Measurements from ENCODE around the gene SIN3A.

Gene SIN3A

GRCh38 chr15:75416584-75416983, 34.9 kb downstream of the SIN3A start:
- H3K23ac ChIP-seq (ENCODE audit: low read length), result no peak overlapping the region
- H3K36me3 ChIP-seq (ENCODE audit: control insufficient read depth, insufficient read depth, low read length), result peaks cover 11% of the 10 kb centered on the region
- DNase-seq, result no peak

GRCh38 chr15:75410196-75410595, 41.3 kb downstream of the SIN3A start:
- no peaks in the 10 kb centered on the region for H3K27me3 ChIP-seq (ENCODE audit: insufficient read depth, low read length, poor library complexity)
- H3K4ac ChIP-seq (ENCODE audit: low read depth, low read length), result no peak overlapping the region
- no peak overlapping the region for H4K5ac ChIP-seq (ENCODE audit: low read length)
- no peaks in the 10 kb centered on the region for H3K79me2 ChIP-seq (ENCODE audit: control insufficient read depth, insufficient read depth, low read length)
- H3K4me2 ChIP-seq (ENCODE audit: low read length), result no peak overlapping the region
- no peak overlapping the region for H2BK5ac ChIP-seq (ENCODE audit: low read length)
- peaks cover 18% of the 10 kb centered on the region for H3K36me3 ChIP-seq (ENCODE audit: control insufficient read depth, insufficient read depth, low read length)
- no peak overlapping the region for H3K23ac ChIP-seq (ENCODE audit: low read length)
- no peak overlapping the region for H3K18ac ChIP-seq (ENCODE audit: low read length)
- no peaks in the 10 kb centered on the region for H3K4me1 ChIP-seq (ENCODE audit: control insufficient read depth, low read depth, low read length)
- no peak overlapping the region for H2BK120ac ChIP-seq (ENCODE audit: low read depth, low read length)
- H2AK5ac ChIP-seq (ENCODE audit: low read length), result no peak overlapping the region
- H2BK15ac ChIP-seq (replicated peaks; ENCODE audit: low read depth), result no peak overlapping the region
- no peak overlapping the region for H4K8ac ChIP-seq (ENCODE audit: low read depth, low read length)
- no peak overlapping the region for H3K9ac ChIP-seq (ENCODE audit: low read length)
- no peak overlapping the region for H3K56ac ChIP-seq (ENCODE audit: low read length)
- no CpG with 5 or more reads among the region's 6 CpGs for WGBS (ENCODE audit: extremely low coverage, insufficient coverage, low lambda C conversion rate)
- H3K4me3 ChIP-seq (ENCODE audit: low read length), result no peak overlapping the region
- H3K27ac ChIP-seq (ENCODE audit: low read depth, low read length), result no peak overlapping the region
- DNase-seq, result no peak
- H3K79me1 ChIP-seq (ENCODE audit: low read length), result no peaks in the 10 kb centered on the region

More at GRCh38 chr15:75416584-75416983, 34.9 kb downstream of the SIN3A start:
- Histone ChIP-seq H4K8ac (ENCODE audit: low read depth, low read length) (no peak overlapping the region), H2BK120ac (ENCODE audit: low read depth, low read length) (no peak overlapping the region), H3K9ac (ENCODE audit: low read length) (no peak overlapping the region), H2AK5ac (ENCODE audit: low read length) (no peak overlapping the region), H3K4me3 (ENCODE audit: low read length) (no peak overlapping the region), H3K27me3 (ENCODE audit: insufficient read depth, low read length, poor library complexity) (no peaks in the 10 kb centered on the region), H3K18ac (ENCODE audit: low read length) (no peak overlapping the region), H2BK15ac (replicated peaks; ENCODE audit: low read depth) (no peak overlapping the region), H3K4me1 (ENCODE audit: control insufficient read depth, low read depth, low read length) (no peaks in the 10 kb centered on the region), H2BK5ac (ENCODE audit: low read length) (no peak overlapping the region), H3K4me2 (ENCODE audit: low read length) (no peak overlapping the region), H3K56ac (ENCODE audit: low read length) (no peak overlapping the region), H4K5ac (ENCODE audit: low read length) (no peak overlapping the region), H3K27ac (ENCODE audit: low read depth, low read length) (no peak overlapping the region), H3K79me1 (ENCODE audit: low read length) (no peaks in the 10 kb centered on the region), H3K79me2 (ENCODE audit: control insufficient read depth, insufficient read depth, low read length) (no peaks in the 10 kb centered on the region), H3K4ac (ENCODE audit: low read depth, low read length) (no peak overlapping the region)
- no CpG with 5 or more reads among the region's 1 CpG for WGBS (ENCODE audit: extremely low coverage, insufficient coverage, low lambda C conversion rate)

GRCh38 chr15:75407083-75407482, 44.4 kb downstream of the SIN3A start:
- H3K79me1 ChIP-seq (ENCODE audit: low read length), result no peaks in the 10 kb centered on the region
- H3K4me3 ChIP-seq (ENCODE audit: low read length), result no peak overlapping the region
- H3K79me2 ChIP-seq (ENCODE audit: control insufficient read depth, insufficient read depth, low read length), result no peaks in the 10 kb centered on the region
- no peaks in the 10 kb centered on the region for H3K4me1 ChIP-seq (ENCODE audit: control insufficient read depth, low read depth, low read length)
- H3K56ac ChIP-seq (ENCODE audit: low read length), result no peak overlapping the region
- H2BK5ac ChIP-seq (ENCODE audit: low read length), result no peak overlapping the region
- no peak overlapping the region for H2BK120ac ChIP-seq (ENCODE audit: low read depth, low read length)
- no peak overlapping the region for H2BK15ac ChIP-seq (replicated peaks; ENCODE audit: low read depth)
- no peak overlapping the region for H3K4ac ChIP-seq (ENCODE audit: low read depth, low read length)
- no peak overlapping the region for H3K27ac ChIP-seq (ENCODE audit: low read depth, low read length)
- no peak overlapping the region for H3K9ac ChIP-seq (ENCODE audit: low read length)
- no peaks in the 10 kb centered on the region for H3K27me3 ChIP-seq (ENCODE audit: insufficient read depth, low read length, poor library complexity)
- H4K5ac ChIP-seq (ENCODE audit: low read length), result no peak overlapping the region
- no peak overlapping the region for H3K4me2 ChIP-seq (ENCODE audit: low read length)
- H3K23ac ChIP-seq (ENCODE audit: low read length), result no peak overlapping the region
- WGBS (ENCODE audit: extremely low coverage, insufficient coverage, low lambda C conversion rate), result no CpG with 5 or more reads among the region's 1 CpG
- no peak overlapping the region for H2AK5ac ChIP-seq (ENCODE audit: low read length)
- H4K8ac ChIP-seq (ENCODE audit: low read depth, low read length), result no peak overlapping the region
- no peak overlapping the region for H3K18ac ChIP-seq (ENCODE audit: low read length)
- no peak for DNase-seq
- peaks cover 9% of the 10 kb centered on the region for H3K36me3 ChIP-seq (ENCODE audit: control insufficient read depth, insufficient read depth, low read length)

- Histone ChIP-seq H2BK15ac (replicated peaks; ENCODE audit: low read depth) (no peak overlapping the region), H3K9ac (ENCODE audit: low read length) (no peak overlapping the region), H3K56ac (ENCODE audit: low read length) (no peak overlapping the region), H4K5ac (ENCODE audit: low read length) (no peak overlapping the region), H3K23ac (ENCODE audit: low read length) (no peak overlapping the region), H2AK5ac (ENCODE audit: low read length) (no peak overlapping the region), H3K36me3 (ENCODE audit: control insufficient read depth, insufficient read depth, low read length) (peaks cover 9% of the 10 kb centered on the region), H3K4me3 (ENCODE audit: low read length) (no peak overlapping the region), H3K4me1 (ENCODE audit: control insufficient read depth, low read depth, low read length) (no peaks in the 10 kb centered on the region), H2BK5ac (ENCODE audit: low read length) (no peak overlapping the region), H2BK120ac (ENCODE audit: low read depth, low read length) (no peak overlapping the region), H3K79me1 (ENCODE audit: low read length) (no peaks in the 10 kb centered on the region), H3K79me2 (ENCODE audit: control insufficient read depth, insufficient read depth, low read length) (no peaks in the 10 kb centered on the region), H3K27me3 (ENCODE audit: insufficient read depth, low read length, poor library complexity) (no peaks in the 10 kb centered on the region), H3K18ac (ENCODE audit: low read length) (no peak overlapping the region), H3K4me2 (ENCODE audit: low read length) (no peak overlapping the region), H3K4ac (ENCODE audit: low read depth, low read length) (no peak overlapping the region), H4K8ac (ENCODE audit: low read depth, low read length) (no peak overlapping the region), H3K27ac (ENCODE audit: low read depth, low read length) (no peak overlapping the region)
- no CpG with 5 or more reads among the region's 2 CpGs for WGBS (ENCODE audit: extremely low coverage, insufficient coverage, low lambda C conversion rate)
- DNase-seq, result no peak
These were observed 47.6 kb downstream of the SIN3A start for GRCh38 chr15:75403892-75404291.

GRCh38 chr15:75397494-75397893, 54.0 kb downstream of the SIN3A start:
- Histone ChIP-seq H3K56ac (ENCODE audit: low read length) (no peak overlapping the region), H3K4me3 (ENCODE audit: low read length) (no peak overlapping the region), H3K79me1 (ENCODE audit: low read length) (peaks cover 2% of the 10 kb centered on the region), H4K8ac (ENCODE audit: low read depth, low read length) (no peak overlapping the region), H3K79me2 (ENCODE audit: control insufficient read depth, insufficient read depth, low read length) (no peaks in the 10 kb centered on the region), H3K4me2 (ENCODE audit: low read length) (no peak overlapping the region), H2BK120ac (ENCODE audit: low read depth, low read length) (no peak overlapping the region), H2AK5ac (ENCODE audit: low read length) (no peak overlapping the region), H2BK15ac (replicated peaks; ENCODE audit: low read depth) (no peak overlapping the region), H3K4me1 (ENCODE audit: control insufficient read depth, low read depth, low read length) (no peaks in the 10 kb centered on the region), H3K27me3 (ENCODE audit: insufficient read depth, low read length, poor library complexity) (no peaks in the 10 kb centered on the region), H4K5ac (ENCODE audit: low read length) (no peak overlapping the region), H3K18ac (ENCODE audit: low read length) (no peak overlapping the region), H3K9ac (ENCODE audit: low read length) (no peak overlapping the region), H3K4ac (ENCODE audit: low read depth, low read length) (no peak overlapping the region), H2BK5ac (ENCODE audit: low read length) (no peak overlapping the region), H3K23ac (ENCODE audit: low read length) (no peak overlapping the region), H3K27ac (ENCODE audit: low read depth, low read length) (no peak overlapping the region), H3K36me3 (ENCODE audit: control insufficient read depth, insufficient read depth, low read length) (peaks cover 12% of the 10 kb centered on the region)
- DNase-seq, result no peak
- WGBS (ENCODE audit: extremely low coverage, insufficient coverage, low lambda C conversion rate), result no CpG with 5 or more reads among the region's 2 CpGs

GRCh38 chr15:75389791-75390382, 61.6 kb downstream of the SIN3A start:
- Histone ChIP-seq H2BK120ac (ENCODE audit: low read depth, low read length) (no peak overlapping the region), H3K23ac (ENCODE audit: low read length) (no peak overlapping the region), H3K9ac (ENCODE audit: low read length) (no peak overlapping the region), H3K56ac (ENCODE audit: low read length) (no peak overlapping the region), H4K8ac (ENCODE audit: low read depth, low read length) (no peak overlapping the region), H3K27ac (ENCODE audit: low read depth, low read length) (no peak overlapping the region), H2BK5ac (ENCODE audit: low read length) (no peak overlapping the region), H3K18ac (ENCODE audit: low read length) (no peak overlapping the region), H3K4me1 (ENCODE audit: control insufficient read depth, low read depth, low read length) (no peaks in the 10 kb centered on the region), H3K4me3 (ENCODE audit: low read length) (no peak overlapping the region), H2AK5ac (ENCODE audit: low read length) (no peak overlapping the region), H3K36me3 (ENCODE audit: control insufficient read depth, insufficient read depth, low read length) (peaks cover 21% of the 10 kb centered on the region), H3K79me2 (ENCODE audit: control insufficient read depth, insufficient read depth, low read length) (no peaks in the 10 kb centered on the region), H3K27me3 (ENCODE audit: insufficient read depth, low read length, poor library complexity) (no peaks in the 10 kb centered on the region), H3K4me2 (ENCODE audit: low read length) (no peak overlapping the region), H2BK15ac (replicated peaks; ENCODE audit: low read depth) (no peak overlapping the region), H3K4ac (ENCODE audit: low read depth, low read length) (no peak overlapping the region), H4K5ac (ENCODE audit: low read length) (no peak overlapping the region), H3K79me1 (ENCODE audit: low read length) (peaks cover 4% of the 10 kb centered on the region)
- DNase-seq, result peak; percentile 25
- no CpG with 5 or more reads among the region's 1 CpG for WGBS (ENCODE audit: extremely low coverage, insufficient coverage, low lambda C conversion rate)

All from mesendoderm (in vitro differentiated cells).